ENCODE measurements around the gene MIX23.

The MIX23 gene

GRCh38 chr3:122396511-122396910 is 13.5 kb upstream of the MIX23 start:
- TF ChIP-seq CTCF (IDR thresholded peaks at IDR 0.05; ENCODE audit: control extremely low read depth, extremely low read depth, low read depth, missing control alignments) = no peak
- no peak for DNase-seq (ENCODE audit: extremely low spot score)
- CTCF ChIA-PET = interaction anchor here (1.4 kb wide), 2 partner anchors 10 to 12 kb away, joined by 4 to 7 read pairs; partner anchors contain the start of gene FAM162A
- POLR2A ChIA-PET = no interaction called here

GRCh38 chr3:122395582-122395981 is 12.6 kb upstream of the MIX23 start:
- CTCF ChIA-PET = interaction anchor here (0.7 to 1.4 kb wide), 4 partner anchors 9 to 283 kb away, joined by 3 to 7 read pairs (median 4); partner anchors contain the start of genes FAM162A and MIX23
- POLR2A ChIA-PET = no interaction called here
- TF ChIP-seq CTCF (IDR thresholded peaks at IDR 0.05; ENCODE audit: control extremely low read depth, extremely low read depth, low read depth, missing control alignments) = no peak
- DNase-seq (ENCODE audit: extremely low spot score) = no peak

DNA sequence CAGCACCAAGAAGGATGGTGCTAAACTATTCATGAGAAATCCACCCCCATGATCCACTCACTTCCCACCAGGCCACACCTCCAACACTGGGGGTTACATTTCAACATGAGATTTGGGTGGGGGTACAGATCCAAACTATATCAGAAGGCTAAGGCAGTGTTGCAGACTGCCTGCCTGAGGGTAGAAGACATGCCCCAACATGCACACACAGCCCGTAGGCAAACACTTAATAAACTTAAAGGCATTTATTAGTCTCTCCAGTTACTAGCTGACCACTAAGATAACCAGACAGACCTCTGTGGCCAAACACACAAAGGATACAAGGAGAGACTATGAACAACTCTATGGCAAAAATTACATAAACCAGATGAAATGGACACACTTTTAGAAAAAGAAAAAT is 11.1 kb upstream of the MIX23 start:
- no peak for DNase-seq (ENCODE audit: extremely low spot score)
- POLR2A ChIA-PET = no interaction called here
- TF ChIP-seq CTCF (IDR thresholded peaks at IDR 0.05; ENCODE audit: control extremely low read depth, extremely low read depth, low read depth, missing control alignments) = no peak
- CTCF ChIA-PET = interaction anchor here (0.7 to 6.3 kb wide), 9 partner anchors 10 to 634 kb away, joined by 3 to 82 read pairs (median 11); partner anchors contain the start of genes FAM162A, MIX23, SEMA5B and WDR5B

- DNase-seq (ENCODE audit: extremely low spot score) = peak; percentile 41
- TF ChIP-seq CTCF (IDR thresholded peaks at IDR 0.05; ENCODE audit: control extremely low read depth, extremely low read depth, low read depth, missing control alignments) = peak; percentile 58
- ChIA-PET POLR2A (interaction anchor here (0.8 kb wide), 1 partner anchor 9 kb away, joined by 4 read pairs; the partner anchor contains the start of gene FAM162A), CTCF (interaction anchor here (0.7 to 6.3 kb wide), 29 partner anchors 8 to 848 kb away, joined by 3 to 82 read pairs (median 4); partner anchors contain the start of genes FAM162A, MIX23, POLQ and SEMA5B)
These were observed 10.1 kb upstream of the MIX23 start for GRCh38 chr3:122392868-122393844.

GRCh38 chr3:122391681-122392446 is 8.8 kb upstream of the MIX23 start:
- CTCF ChIA-PET = interaction anchor here (1.4 to 6.3 kb wide), 9 partner anchors 12 to 846 kb away, joined by 3 to 82 read pairs (median 7); partner anchors contain the start of gene POLQ
- TF ChIP-seq CTCF (IDR thresholded peaks at IDR 0.05; ENCODE audit: control extremely low read depth, extremely low read depth, low read depth, missing control alignments) = no peak
- POLR2A ChIA-PET = no interaction called here
- DNase-seq (ENCODE audit: extremely low spot score) = no peak

GRCh38 chr3:122390665-122391064 is 7.6 kb upstream of the MIX23 start:
- ChIA-PET CTCF (interaction anchor here (1.3 to 6.3 kb wide), 4 partner anchors 17 to 289 kb away, joined by 4 to 82 read pairs (median 10); no protein-coding TSS in a partner anchor), POLR2A (no interaction called here)
- TF ChIP-seq CTCF (IDR thresholded peaks at IDR 0.05; ENCODE audit: control extremely low read depth, extremely low read depth, low read depth, missing control alignments) = no peak
- DNase-seq (ENCODE audit: extremely low spot score) = no peak
